ENCODE data around the gene GDF10. TPM values are rescaled to one million over a fixed set of nuclear protein-coding genes. Genes with fewer than 3 reads are reported as not detected.

Gene GDF10
- total RNA-seq, 4 donors from 2014 or later: 5.8 to 29.7 (median 10.8) TPM

GRCh38 chr10:47335906-47336305 lies 35.9 kb downstream of the GDF10 start:
- Histone ChIP-seq H3K4me1 (peaks cover 0 to 11% (median 0%) of the 10 kb centered on the region in 3 donors), H3K9me3 (no peaks in the 10 kb centered on the region), H3K27me3 (peaks cover 22% of the 10 kb centered on the region), H3K27ac (no peak overlapping the region), H3K36me3 (no peaks in the 10 kb centered on the region), H3K4me3 (no peak overlapping the region)
- WGBS, 2 donors (ENCODE audit: low coverage in 1 of 2): 76% methylated on average over 3 of the region's 5 CpGs; no CpG with 5 or more reads in 1 of the 2 donors
- TF ChIP-seq EP300 (IDR thresholded peaks at IDR 0.05): no peak
- TF ChIP-seq POLR2A (IDR thresholded peaks at IDR 0.05): no peak
- TF ChIP-seq CTCF (IDR thresholded peaks at IDR 0.05): no peak
- no peak for TF ChIP-seq POLR2AphosphoS5 (IDR thresholded peaks at IDR 0.05)
- no peak for ATAC-seq

- H3K4me1 ChIP-seq: peaks cover 0 to 11% (median 0%) of the 10 kb centered on the region in 3 donors
- WGBS, 2 donors (ENCODE audit: low coverage in 1 of 2): 19 to 49% methylated on average over 6 to 7 of the region's 15 CpGs
- H3K27me3 ChIP-seq: peaks cover 19% of the 10 kb centered on the region
- H3K27ac ChIP-seq: no peak overlapping the region
- no peaks in the 10 kb centered on the region for H3K36me3 ChIP-seq
- peak; percentile 35 for ATAC-seq
- TF ChIP-seq POLR2AphosphoS5 (IDR thresholded peaks at IDR 0.05) (peak; percentile 53), EP300 (IDR thresholded peaks at IDR 0.05) (no peak)
- H3K9me3 ChIP-seq: no peaks in the 10 kb centered on the region
- no peak overlapping the region for H3K4me3 ChIP-seq
Measured at GRCh38 chr10:47336387-47337134, 36.6 kb downstream of the GDF10 start.

GRCh38 chr10:47337310-47337709 lies 37.3 kb downstream of the GDF10 start:
- H3K9me3 ChIP-seq: no peaks in the 10 kb centered on the region
- no peak overlapping the region for H3K4me3 ChIP-seq
- H3K27me3 ChIP-seq: peaks cover 16% of the 10 kb centered on the region
- ATAC-seq: no peak
- TF ChIP-seq CTCF (IDR thresholded peaks at IDR 0.05) (no peak), POLR2AphosphoS5 (IDR thresholded peaks at IDR 0.05) (no peak), POLR2A (IDR thresholded peaks at IDR 0.05) (no peak), EP300 (IDR thresholded peaks at IDR 0.05) (no peak)
- WGBS, 2 donors (ENCODE audit: low coverage in 1 of 2): 73 to 83% methylated on average over 2 to 4 of the region's 4 CpGs
- H3K4me1 ChIP-seq: peaks cover 0 to 11% (median 0%) of the 10 kb centered on the region in 3 donors
- no peaks in the 10 kb centered on the region for H3K36me3 ChIP-seq
- H3K27ac ChIP-seq: no peak overlapping the region

- no peak overlapping the region for H3K27ac ChIP-seq
- H3K9me3 ChIP-seq: no peaks in the 10 kb centered on the region
- H3K4me1 ChIP-seq: peaks cover 0 to 11% (median 0%) of the 10 kb centered on the region in 3 donors
- no peaks in the 10 kb centered on the region for H3K36me3 ChIP-seq
- peaks cover 16% of the 10 kb centered on the region for H3K27me3 ChIP-seq
- H3K4me3 ChIP-seq: no peak overlapping the region
- 81 to 100% methylated on average over 3 to 4 of the region's 8 CpGs for WGBS, 2 donors (ENCODE audit: low coverage in 1 of 2)
- TF ChIP-seq CTCF (IDR thresholded peaks at IDR 0.05): no peak
- no peak for TF ChIP-seq POLR2A (IDR thresholded peaks at IDR 0.05)
- TF ChIP-seq EP300 (IDR thresholded peaks at IDR 0.05): no peak
- no peak for TF ChIP-seq POLR2AphosphoS5 (IDR thresholded peaks at IDR 0.05)
- ATAC-seq: no peak
Measured at GRCh38 chr10:47339186-47339735, 39.3 kb downstream of the GDF10 start.

- WGBS, 2 donors (ENCODE audit: low coverage in 1 of 2): 80 to 88% methylated on average over 1 to 4 of the region's 15 CpGs
Measured at GRCh38 chr10:47339759-47340607, 40.0 kb downstream of the GDF10 start.

More at GRCh38 chr10:47339759-47340607, 40.0 kb downstream of the GDF10 start:
- Histone ChIP-seq H3K4me3 (no peak overlapping the region), H3K4me1 (peaks cover 0 to 11% (median 0%) of the 10 kb centered on the region in 3 donors), H3K36me3 (no peaks in the 10 kb centered on the region), H3K27ac (no peak overlapping the region), H3K9me3 (no peaks in the 10 kb centered on the region), H3K27me3 (peaks cover 16% of the 10 kb centered on the region)
- TF ChIP-seq EP300 (IDR thresholded peaks at IDR 0.05): no peak
- no peak for TF ChIP-seq POLR2A (IDR thresholded peaks at IDR 0.05)
- TF ChIP-seq CTCF (IDR thresholded peaks at IDR 0.05): no peak
- no peak for TF ChIP-seq POLR2AphosphoS5 (IDR thresholded peaks at IDR 0.05)
- ATAC-seq: no peak
